K562 (cell line): ENCODE results near the gene TCHP. TPM values are rescaled to one million over a fixed set of nuclear protein-coding genes. Genes with fewer than 3 reads are reported as not detected.

ENCODE experiments used
- AFF4 ChIP-seq: sonication (generic); formaldehyde crosslinking; IDR thresholded peaks from 2 replicates; pipeline ENCODE4 v1.8.0; 2023; ENCODE audit warnings: mild to moderate bottlenecking, missing genetic modification reagents
- ARHGAP35 ChIP-seq: fragments of 450-650 bp; IDR thresholded peaks from 2 replicates; pipeline ENCODE4 v1.6.1; 2018; ENCODE audit not compliant: partially characterized antibody
- ARID3B ChIP-seq: fragments of 250-450 bp; sonication (Bioruptor Pico); IDR thresholded peaks from 2 replicates; pipeline ENCODE4 v1.4.0; 2020; ENCODE audit warnings: borderline replicate concordance
- BCOR ChIP-seq: fragments of 450-650 bp; IDR thresholded peaks from 2 replicates; pipeline ENCODE4 v1.6.1; 2016
- ERF ChIP-seq: fragments of 450-650 bp; formaldehyde crosslinking; IDR thresholded peaks from 2 replicates; pipeline ENCODE4 v1.4.0; 2020; ENCODE audit warnings: mild to moderate bottlenecking, mixed read lengths
- FIP1L1 ChIP-seq: fragments of 200-400 bp; formaldehyde crosslinking; IDR thresholded peaks from 2 replicates; pipeline ENCODE4 v1.6.1; 2018; ENCODE audit warnings: mild to moderate bottlenecking, low read depth, low read length; ENCODE audit not compliant: poor library complexity, severe bottlenecking
- FOXK2 ChIP-seq, 2 experiments: fragments of 450-650 bp; IDR thresholded peaks in 1 of 2; conservative IDR thresholded peaks in 1 of 2; 2 replicates each; pipeline ENCODE4 v1.6.1; 2016; ENCODE audit warnings: low read depth in 2 of 2, mild to moderate bottlenecking in 1 of 2
- MLX ChIP-seq, 2 experiments: fragments of 450-650 bp in 1 of 2; sonication (generic) in 1 of 2; formaldehyde crosslinking; conservative IDR thresholded peaks; 2 replicates each; pipeline versions ENCODE4 v1.4.0 to v1.8.1; 2020 to 2022; ENCODE audit warnings: mild to moderate bottlenecking in 1 of 2, missing genetic modification reagents in 1 of 2
- MTA2 ChIP-seq: fragments of 450-650 bp; IDR thresholded peaks from 2 replicates; pipeline ENCODE4 v1.6.1; 2016; ENCODE audit warnings: low read depth
- PML ChIP-seq: IDR thresholded peaks from 2 replicates; pipeline ENCODE4 v1.6.1; 2012; ENCODE audit warnings: low read length, inconsistent platforms
- SMARCC2 ChIP-seq: fragments of 450-650 bp; IDR thresholded peaks from 2 replicates; pipeline ENCODE4 v1.6.1; 2017; ENCODE audit warnings: antibody characterized with exemption, moderate library complexity, mild to moderate bottlenecking, low read depth
- ZNF511 ChIP-seq: sonication (generic); formaldehyde crosslinking; IDR thresholded peaks from 2 replicates; pipeline ENCODE4 v1.8.0; 2022; ENCODE audit warnings: mild to moderate bottlenecking, missing genetic modification reagents
- ZNF518B ChIP-seq: fragments of 250-450 bp; sonication (Bioruptor Pico); IDR thresholded peaks from 2 replicates; pipeline ENCODE4 v1.5.0; 2021; ENCODE audit warnings: mild to moderate bottlenecking, moderate library complexity
- polyA plus RNA-seq, 8 experiments: library from polyadenylated mRNA; depleted of rRNA in 4 of 8; stranded (reverse) in 5 of 8; unstranded in 3 of 8; fragments of >200 nt; fragmentation: Nextera tagmentation in 2 of 8; fragmentation: Illumina TruSeq in 1 of 8; extraction: Ambion mirVana in 2 of 8; extraction: Trizol in 1 of 8; gene quantifications; 2 replicates each; pipeline versions ENCODE4 v1.2.1 to v1.2.3, GENCODE V29; 2011 to 2014; ENCODE audit warnings: inconsistent platforms in 1 of 8, missing spikeins in 1 of 8
- total RNA-seq, 7 experiments: library from RNA; depleted of rRNA in 6 of 7; stranded (reverse); fragments of >200 nt in 6 of 7; fragmentation: Illumina TruSeq in 2 of 7; extraction: Trizol in 2 of 7; gene quantifications; 2 replicates each; pipeline versions ENCODE4 v1.2.1 to v1.2.3, GENCODE V29; 2011 to 2021; ENCODE audit warnings: low replicate concordance in 1 of 7

The TCHP gene
- total and polyA plus RNA-seq, 9 of the 15 experiments (the other 6 are each of a cell fraction or from before 2014, with no cell fraction given) = 3.4 to 30.4 (median 19.7) TPM

GRCh38 chr12:109899783-109900751 is at the start of gene TCHP (continued):
- TF ChIP-seq ARID3B (no peak), FOXK2 (conservative IDR thresholded peaks at IDR 0.05 in 1 of 2, IDR thresholded peaks at IDR 0.05 in 1 of 2; ENCODE audit: low read depth in 2 of 2) (peak; percentile 96), MLX (CRISPR knock-in tag; conservative IDR thresholded peaks at IDR 0.05) (0 out of 4 replicates have a peak, but pooled peaks of 1 of the 2 experiments have one; percentile 31), ERF (no peak), ARHGAP35 (no peak), BCOR (peak; percentile 61), PML (peak; percentile 56; the same call in 1 of the 2 replicates), MTA2 (no peak; the same call in 1 of the 2 replicates), ZNF511 (CRISPR knock-in tag) (peak; percentile 49), SMARCC2 (peak; percentile 73), FIP1L1 (peak; percentile 42), AFF4 (CRISPR knock-in tag) (peak; percentile 71; the same call in 1 of the 2 replicates), ZNF518B (CRISPR knock-in tag) (no peak)
